Esophagus (tissue), 2 donors: Measurements from ENCODE around the gene SDR39U1. TPM values are rescaled to one million over a fixed set of nuclear protein-coding genes. Genes with fewer than 3 reads are reported as not detected.

ENCODE experiments used
- H3K27ac ChIP-seq, 2 donors: one replicate each; pipeline ENCODE4 v1.5.1; 2013; ENCODE audit warnings: low read depth in 2 of 2, mild to moderate bottlenecking in 2 of 2, inconsistent platforms in 1 of 2, low read length in 1 of 2, moderate library complexity in 1 of 2
- H3K27me3 ChIP-seq, 2 donors: one replicate each; pipeline ENCODE4 v1.6.1; 2013; ENCODE audit warnings: low read length in 2 of 2, control low read depth in 1 of 2, mild to moderate bottlenecking in 1 of 2; ENCODE audit not compliant: insufficient read depth in 2 of 2, control insufficient read depth in 1 of 2
- H3K36me3 ChIP-seq, 2 donors: one replicate each; pipeline ENCODE4 v1.6.1; 2013; ENCODE audit warnings: low read length in 1 of 2; ENCODE audit not compliant: control insufficient read depth in 2 of 2, insufficient read depth in 2 of 2
- H3K4me1 ChIP-seq, 2 donors: one replicate each; pipeline ENCODE4 v1.6.1; 2013; ENCODE audit warnings: low read length in 1 of 2; ENCODE audit not compliant: control insufficient read depth in 2 of 2, insufficient read depth in 2 of 2
- H3K4me3 ChIP-seq, 2 donors: one replicate each; pipeline ENCODE4 v1.5.1; 2013; ENCODE audit warnings: low read length in 2 of 2, mild to moderate bottlenecking in 2 of 2, low read depth in 1 of 2, moderate library complexity in 1 of 2
- H3K9me3 ChIP-seq, 2 donors: one replicate each; pipeline ENCODE4 v1.6.1; 2013; ENCODE audit warnings: mild to moderate bottlenecking in 2 of 2, low read depth in 1 of 2, low read length in 1 of 2, moderate library complexity in 1 of 2; ENCODE audit not compliant: control insufficient read depth in 2 of 2, insufficient read depth in 1 of 2
- WGBS, 2 donors: extraction: QIAGEN DNeasy Blood & Tissue Kit; methylation state at CpG; one replicate each; pipeline ENCODE4 v1.1.7; 2013; 5-methylcytosine and 5-hydroxymethylcytosine counted together
- polyA plus RNA-seq, 2 donors: library from polyadenylated mRNA; stranded (reverse); fragments of 200-250 nt; gene quantifications; one replicate each; pipeline ENCODE4 v1.2.3, GENCODE V29; 2013
- donor health status: healthy with polysubstance abuse.
- donor health status: Bipolar disorder and iron deficiency.

Gene SDR39U1
- polyA plus RNA-seq, 2 donors = 38.1 to 39.8 TPM

- Histone ChIP-seq H3K27ac (no peak overlapping the region), H3K4me3 (no peak overlapping the region), H3K36me3 (peaks cover 4 to 7% of the 10 kb centered on the region in 2 donors), H3K27me3 (no peaks in the 10 kb centered on the region), H3K4me1 (peaks cover 5 to 13% of the 10 kb centered on the region in 2 donors), H3K9me3 (no peaks in the 10 kb centered on the region)
- WGBS, 2 donors = 51 to 55% methylated on average over 7 of the region's 7 CpGs
Measured at GRCh38 chr14:24403294-24403998, 39.1 kb downstream of the SDR39U1 start.

GRCh38 chr14:24401810-24402702 is 40.5 kb downstream of the SDR39U1 start:
- Histone ChIP-seq H3K4me3 (no peak overlapping the region), H3K36me3 (no peaks in the 10 kb centered on the region), H3K27me3 (no peaks in the 10 kb centered on the region), H3K4me1 (peaks cover 15 to 25% of the 10 kb centered on the region in 2 donors), H3K27ac (peak overlapping the region in 1 of 2 donors; percentile 3), H3K9me3 (no peaks in the 10 kb centered on the region)
- 51 to 55% methylated on average over 9 of the region's 9 CpGs for WGBS, 2 donors

GRCh38 chr14:24399999-24400718 is 42.4 kb downstream of the SDR39U1 start:
- Histone ChIP-seq H3K9me3 (no peaks in the 10 kb centered on the region), H3K4me1 (peaks cover 15 to 30% of the 10 kb centered on the region in 2 donors), H3K27me3 (no peaks in the 10 kb centered on the region), H3K36me3 (no peaks in the 10 kb centered on the region), H3K4me3 (peak overlapping the region; percentile 54 to 66), H3K27ac (peak overlapping the region; percentile 58 to 90)
- 53 to 56% methylated on average over 4 of the region's 4 CpGs for WGBS, 2 donors

GRCh38 chr14:24399447-24399822 is 43.1 kb downstream of the SDR39U1 start:
- H3K9me3 ChIP-seq = no peaks in the 10 kb centered on the region
- H3K27ac ChIP-seq = peak overlapping the region; percentile 58 to 90
- H3K4me1 ChIP-seq = peaks cover 15 to 30% of the 10 kb centered on the region in 2 donors
- 16 to 19% methylated on average over 8 of the region's 8 CpGs for WGBS, 2 donors
- H3K4me3 ChIP-seq = peak overlapping the region; percentile 54 to 66
- no peaks in the 10 kb centered on the region for H3K36me3 ChIP-seq
- no peaks in the 10 kb centered on the region for H3K27me3 ChIP-seq

GRCh38 chr14:24398653-24399446 is 43.7 kb downstream of the SDR39U1 start, which contains the start of gene NYNRIN:
NYNRIN (plus strand) TSS chr14:24399003; CDS start chr14:24399247, 244 bp downstream.
- Histone ChIP-seq H3K36me3 (no peaks in the 10 kb centered on the region), H3K4me1 (peaks cover 15 to 30% of the 10 kb centered on the region in 2 donors), H3K9me3 (no peaks in the 10 kb centered on the region), H3K27me3 (no peaks in the 10 kb centered on the region), H3K4me3 (peak within 1 kb of the TSS; percentile 54 to 66), H3K27ac (peak within 1 kb of the TSS; percentile 87 to 90)
- 2% methylated on average over 40 to 55 of the region's 57 CpGs for WGBS, 2 donors

GRCh38 chr14:24398293-24398652 is 44.3 kb downstream of the SDR39U1 start:
- Histone ChIP-seq H3K36me3 (no peaks in the 10 kb centered on the region), H3K4me3 (no peak overlapping the region), H3K27me3 (no peaks in the 10 kb centered on the region), H3K4me1 (peaks cover 15 to 30% of the 10 kb centered on the region in 2 donors), H3K27ac (peak overlapping the region; percentile 87 to 90), H3K9me3 (no peaks in the 10 kb centered on the region)
- WGBS, 2 donors = 11 to 26% methylated on average over 6 to 7 of the region's 7 CpGs

GRCh38 chr14:24397639-24398292 is 44.8 kb downstream of the SDR39U1 start:
- H3K36me3 ChIP-seq = no peaks in the 10 kb centered on the region
- H3K27me3 ChIP-seq = no peaks in the 10 kb centered on the region
- H3K4me1 ChIP-seq = peaks cover 15 to 30% of the 10 kb centered on the region in 2 donors
- H3K9me3 ChIP-seq = no peaks in the 10 kb centered on the region
- H3K4me3 ChIP-seq = no peak overlapping the region
- WGBS, 2 donors = 46 to 52% methylated on average over 6 of the region's 6 CpGs
- H3K27ac ChIP-seq = peak overlapping the region; percentile 87 to 90

- Histone ChIP-seq H3K9me3 (no peaks in the 10 kb centered on the region), H3K4me1 (peaks cover 18 to 31% of the 10 kb centered on the region in 2 donors), H3K27me3 (no peaks in the 10 kb centered on the region), H3K27ac (peak overlapping the region; percentile 89 to 90), H3K4me3 (no peak overlapping the region), H3K36me3 (no peaks in the 10 kb centered on the region)
- WGBS, 2 donors = 51 to 62% methylated on average over 8 of the region's 8 CpGs
Measured at GRCh38 chr14:24395609-24396582, 46.7 kb downstream of the SDR39U1 start.
